Measurements from ENCODE around the gene CAMSAP1.

DNA sequence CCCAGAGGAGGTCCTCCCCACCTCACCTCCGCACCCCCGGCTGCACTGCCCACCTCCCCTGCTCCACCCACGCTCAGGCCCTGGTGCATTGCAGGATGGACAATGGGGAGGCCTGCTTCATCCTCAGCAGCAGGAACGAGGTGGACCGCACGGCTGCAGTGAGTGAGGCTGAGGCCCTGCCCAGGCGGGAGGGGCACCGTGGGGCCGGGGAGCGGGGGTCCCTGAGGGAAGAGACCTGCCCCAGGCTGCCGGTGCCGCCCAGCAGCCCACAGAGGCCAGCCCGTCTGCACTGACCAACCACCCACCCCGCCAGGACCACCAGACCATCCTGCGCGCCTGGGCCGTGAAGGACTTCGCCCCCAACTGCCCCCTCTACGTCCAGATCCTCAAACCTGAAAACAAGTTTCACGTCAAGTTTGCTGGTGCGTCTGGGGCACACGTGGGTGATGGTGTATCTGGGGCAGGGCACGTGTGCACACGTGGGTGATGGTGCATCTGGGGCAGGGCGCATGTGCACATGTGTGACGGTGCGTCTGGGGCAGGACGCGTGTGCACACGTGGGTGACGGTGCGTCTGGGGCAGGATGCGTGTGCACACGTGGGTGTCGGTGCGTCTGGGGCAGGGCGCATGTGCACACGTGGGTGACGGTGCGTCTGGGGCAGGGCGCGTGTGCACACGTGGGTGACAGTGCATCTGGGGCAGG is 138.7 kb downstream of the CAMSAP1 start:
- TF ChIP-seq EZH2 (IDR thresholded peaks at IDR 0.05; ENCODE audit: insufficient read depth, poor library complexity, severe bottlenecking) (no peak), EZH2phosphoT487 (IDR thresholded peaks at IDR 0.05; ENCODE audit: insufficient read depth, low read depth) (no peak)

All from GM23248 (cell line).